Right renal pelvis (tissue), 4 donors: ENCODE measurements around the gene SRPK2. TPM values are rescaled to one million over a fixed set of nuclear protein-coding genes. Genes with fewer than 3 reads are reported as not detected.

Experiments used
- DNase-seq, 4 donors: peaks; one replicate each; pipeline ENCODE4 v3.0.0-alpha.2; 2013; ENCODE audit warnings: low read depth in 4 of 4, low spot score in 3 of 4, missing footprints in 1 of 4
- polyA plus RNA-seq, 4 donors: library from polyadenylated mRNA; unstranded; fragments of 120-200 nt; gene quantifications; one replicate each; pipeline ENCODE4 v1.2.1, GENCODE V29; 2013; ENCODE audit not compliant: insufficient read length in 4 of 4

Gene SRPK2
- polyA plus RNA-seq, 4 donors, result 44.4 to 63.9 (median 59.5) TPM

GRCh38 chr7:105151152-105151551, 237.6 kb downstream of the SRPK2 start:
- DNase-seq, result no peak

DNA sequence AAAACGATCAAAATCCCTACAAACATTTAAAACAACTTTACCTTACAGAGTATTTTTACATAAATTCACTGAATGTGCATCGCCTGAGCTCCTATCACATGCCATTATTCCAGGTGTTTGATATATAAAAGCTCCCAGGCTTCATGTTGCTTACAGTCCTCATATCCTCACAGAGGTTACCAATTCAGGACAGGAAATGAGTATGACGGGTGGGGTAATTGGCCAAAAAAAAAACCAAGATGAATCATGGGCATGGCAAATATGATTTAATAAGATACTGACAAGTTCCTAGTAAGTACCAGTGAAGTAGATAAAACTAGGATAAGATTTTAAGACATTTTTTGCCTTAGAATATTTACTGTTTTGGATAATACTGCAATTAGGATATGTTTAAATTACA, 238.9 kb downstream of the SRPK2 start:
- DNase-seq, result no peak

DNA sequence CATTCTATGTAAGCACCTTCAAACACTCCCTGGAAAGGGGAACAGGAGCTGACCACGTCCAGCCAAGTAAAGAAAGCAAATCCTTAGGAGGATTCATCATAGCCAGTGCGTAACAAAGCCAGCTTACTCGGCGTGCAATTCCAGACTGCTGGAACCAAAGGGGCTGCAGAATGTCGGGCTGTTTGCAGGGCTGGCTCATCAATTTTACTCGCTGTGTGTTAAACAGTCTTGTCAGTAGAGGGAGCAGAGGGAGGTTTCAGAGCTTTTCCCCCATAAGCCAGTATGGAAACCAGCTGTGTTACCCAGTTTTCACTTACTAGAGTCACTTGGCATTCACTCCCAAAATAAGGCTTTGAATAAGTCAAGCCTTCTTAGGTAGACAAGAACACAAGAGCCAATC, 247.7 kb downstream of the SRPK2 start:
- no peak for DNase-seq

DNA sequence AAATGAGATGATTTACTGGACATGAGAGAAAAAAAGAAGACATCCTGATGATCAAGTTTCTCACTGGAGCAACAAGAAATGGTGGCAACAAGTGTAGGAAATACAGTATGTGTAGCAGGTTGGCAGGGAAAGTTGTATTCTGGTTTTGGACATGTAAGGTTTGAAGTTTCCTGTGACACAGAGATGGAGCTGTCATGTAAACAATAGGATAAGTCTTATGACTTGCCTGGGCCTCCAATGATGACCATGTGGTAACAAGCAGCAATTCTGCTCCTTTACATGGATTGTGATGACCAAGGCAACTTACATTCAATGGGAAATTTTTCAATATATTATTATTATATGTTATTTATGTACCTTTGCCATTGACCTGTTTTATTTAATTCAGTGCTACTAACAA, 249.3 kb downstream of the SRPK2 start:
- no peak for DNase-seq

- DNase-seq, result no peak
These were observed 250.8 kb downstream of the SRPK2 start for GRCh38 chr7:105137898-105138297.

DNA sequence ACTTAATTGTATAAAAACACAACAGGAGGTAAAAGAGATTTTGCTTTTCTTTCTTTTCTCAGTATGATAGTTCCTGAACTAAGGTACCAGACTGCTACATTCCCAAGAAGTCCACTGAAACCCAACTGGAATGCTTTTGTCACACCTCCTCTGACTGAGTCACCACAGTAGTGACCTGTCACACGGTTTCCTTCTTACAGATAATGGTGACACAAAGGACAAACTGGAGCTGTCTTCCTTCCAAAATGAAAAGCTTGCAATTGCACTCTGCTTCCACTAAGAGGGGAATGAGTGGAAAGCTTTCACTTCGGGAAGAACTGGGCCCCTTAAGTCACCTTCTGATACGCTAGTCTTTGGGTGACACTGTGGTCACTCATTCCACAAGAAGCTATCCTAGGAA, 252.5 kb downstream of the SRPK2 start:
- no peak for DNase-seq

DNA sequence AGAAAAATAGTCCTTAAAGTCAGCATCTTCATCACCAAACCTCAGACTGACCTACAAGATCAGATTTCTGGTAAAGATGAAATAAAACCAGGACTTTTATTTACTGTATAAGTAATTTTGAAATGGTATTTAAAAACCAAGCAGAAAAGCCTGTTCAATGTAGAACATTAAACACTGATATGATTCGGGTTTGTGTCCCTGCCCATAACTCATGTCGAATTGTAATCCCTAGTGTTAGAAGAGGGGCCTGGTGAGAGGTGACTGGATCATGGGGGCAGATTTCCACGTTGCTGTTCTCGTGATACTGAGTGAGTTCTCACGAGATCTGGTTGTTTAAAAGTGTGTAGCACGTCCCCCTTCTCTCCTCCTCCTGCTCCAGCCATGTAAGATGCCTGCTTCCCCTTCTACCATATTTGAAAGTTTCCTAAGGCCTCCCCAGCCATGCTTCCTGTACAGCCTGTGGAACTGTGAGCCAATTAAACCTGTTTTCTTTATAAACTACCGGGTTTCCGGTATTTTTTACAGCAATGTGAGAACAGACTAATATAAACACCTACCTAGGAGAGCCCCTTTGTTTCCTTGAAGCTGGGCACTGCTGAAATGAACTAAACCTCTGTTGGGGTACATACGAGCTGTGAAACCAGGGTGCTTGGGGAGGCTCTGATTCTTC, 254.6 kb downstream of the SRPK2 start:
- DNase-seq, result no peak

DNA sequence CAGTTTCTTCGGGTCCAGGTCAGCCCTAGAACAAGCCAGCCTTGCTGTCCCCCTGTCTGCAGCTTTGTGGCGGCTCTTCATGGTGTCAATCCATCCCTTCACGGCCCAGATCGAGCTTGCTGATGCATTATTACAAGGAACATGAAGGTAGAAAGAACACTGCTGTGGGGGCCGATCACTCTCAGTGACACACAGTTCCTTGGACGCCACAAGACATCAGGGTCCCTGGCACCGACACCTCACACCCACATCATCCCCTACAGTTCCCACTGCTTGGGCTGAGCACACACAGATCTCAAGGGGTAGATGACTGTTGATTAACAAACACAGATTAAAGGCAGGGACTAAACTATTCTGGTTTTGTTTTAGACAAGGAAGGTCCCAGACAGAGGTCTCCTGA, 255.4 kb downstream of the SRPK2 start:
- no peak for DNase-seq

DNA sequence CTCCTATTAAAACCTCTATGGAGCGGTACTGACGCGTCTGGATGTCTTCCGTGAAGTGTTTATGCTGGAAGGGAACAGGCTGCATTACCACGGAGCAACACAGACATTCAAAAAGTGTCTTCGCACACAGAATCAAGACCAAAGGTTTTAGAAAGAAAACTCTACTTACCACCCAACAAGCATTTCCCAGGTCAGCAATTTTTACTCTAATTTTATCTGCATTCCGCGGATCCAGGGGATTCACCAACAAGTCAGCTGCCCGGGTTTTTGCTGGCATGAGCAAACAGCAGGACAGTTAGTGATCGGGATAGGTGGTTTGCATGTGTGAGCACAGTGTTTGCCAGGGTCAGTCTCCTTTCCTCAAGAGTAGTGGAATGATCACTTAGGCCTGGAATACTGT, 255.9 kb downstream of the SRPK2 start:
- DNase-seq, result no peak

- DNase-seq, result no peak
These were observed 256.4 kb downstream of the SRPK2 start for GRCh38 chr7:105132335-105132734.

DNA sequence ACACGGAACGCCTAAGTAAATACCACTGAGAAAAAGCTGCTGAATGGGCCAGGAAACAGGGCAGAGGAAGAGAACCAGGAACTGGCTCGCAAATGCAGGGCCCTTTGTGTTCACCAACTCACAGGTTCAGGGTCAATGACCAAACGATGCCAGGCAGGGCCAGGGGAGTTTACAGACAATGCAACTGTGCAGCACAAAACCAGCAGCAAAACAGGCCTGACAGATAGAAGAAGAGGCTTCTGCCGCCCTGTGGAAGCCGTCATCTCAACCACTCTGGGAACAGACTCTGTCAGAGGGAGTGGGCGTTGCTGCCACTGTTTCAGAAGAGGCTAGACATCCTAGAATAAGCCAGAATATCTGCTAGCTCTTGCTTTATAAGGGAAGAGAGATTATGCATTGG, 256.8 kb downstream of the SRPK2 start:
- DNase-seq, result no peak

GRCh38 chr7:105131033-105131656, 257.6 kb downstream of the SRPK2 start:
- no peak for DNase-seq

DNA sequence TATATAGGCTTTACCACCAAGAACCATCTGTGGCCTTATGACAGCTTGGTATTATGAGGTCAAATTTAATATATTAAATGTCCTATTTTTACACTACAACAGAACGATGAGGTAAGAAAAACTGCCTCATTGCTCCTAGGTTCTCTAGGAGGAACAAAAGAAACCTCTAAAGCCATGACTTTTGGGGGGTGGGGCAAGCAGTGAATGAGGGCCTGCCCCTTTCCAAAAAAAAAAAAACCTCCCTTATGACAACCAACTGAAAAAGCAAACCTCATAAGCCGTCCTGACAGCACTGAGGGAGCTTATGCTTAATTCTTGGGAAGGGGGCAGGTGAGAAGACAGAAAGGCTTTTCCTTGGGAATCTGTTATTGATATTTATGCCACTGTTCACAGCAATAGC, 258.1 kb downstream of the SRPK2 start:
- DNase-seq, result no peak

DNA sequence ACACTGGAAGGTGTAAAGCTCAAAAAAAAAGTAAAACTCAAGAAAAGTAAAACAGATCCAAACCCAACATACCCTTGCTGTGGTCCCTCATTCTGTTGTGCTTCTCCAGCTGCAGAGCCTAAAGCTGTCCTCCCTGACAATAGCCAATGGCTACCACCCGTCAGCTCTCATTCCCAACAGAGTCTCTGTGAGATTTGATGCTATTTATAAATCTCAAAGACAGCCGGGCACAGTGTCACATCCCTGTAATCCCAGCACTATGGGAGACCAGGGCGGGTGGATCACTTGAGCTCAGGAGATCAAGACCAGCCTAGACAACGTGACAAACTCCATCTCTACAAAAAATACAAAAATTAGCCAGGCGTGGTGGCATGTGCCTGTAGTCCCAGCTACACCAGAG, 258.7 kb downstream of the SRPK2 start:
- DNase-seq, result no peak

DNA sequence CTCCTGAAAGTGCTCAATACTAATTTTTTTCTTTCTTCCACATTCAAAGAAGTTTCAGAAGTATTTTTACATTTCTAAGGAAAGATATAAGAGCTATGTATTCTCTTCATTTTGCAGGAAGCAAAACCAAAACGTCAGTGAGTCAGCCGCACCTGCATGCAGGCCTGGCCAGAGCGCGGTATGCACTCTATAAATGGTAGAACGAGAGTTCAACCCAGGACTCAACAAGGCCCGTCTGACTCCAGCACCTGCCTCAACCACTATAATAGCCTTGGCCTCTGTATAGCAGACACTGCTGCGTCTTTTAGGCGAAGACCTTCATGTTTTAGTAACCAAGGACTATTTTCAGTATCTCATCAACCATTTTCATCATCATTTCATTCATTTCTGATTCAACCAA, 261.5 kb downstream of the SRPK2 start:
- no peak for DNase-seq

- no peak for DNase-seq
These were observed 262.2 kb downstream of the SRPK2 start for GRCh38 chr7:105126436-105126975.

DNA sequence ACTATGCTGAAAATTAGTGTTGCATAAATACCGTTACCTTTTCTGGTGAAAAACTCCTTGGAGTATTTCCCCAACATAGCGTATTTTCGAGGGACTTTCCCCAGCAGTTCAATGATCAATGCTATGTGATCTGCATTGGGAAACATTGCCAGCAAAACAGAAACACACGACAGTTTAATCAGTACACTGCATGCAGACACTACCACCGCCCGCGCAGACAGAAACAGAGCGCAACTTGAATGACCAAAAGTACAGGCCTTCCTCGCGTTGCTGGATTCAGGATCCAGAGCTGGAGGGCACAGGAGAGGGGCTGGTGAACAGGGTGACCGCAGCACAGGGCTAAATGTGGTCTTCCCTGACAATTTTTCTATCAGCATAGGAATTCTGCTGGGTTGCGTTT, 263.0 kb downstream of the SRPK2 start:
- DNase-seq, result no peak

DNA sequence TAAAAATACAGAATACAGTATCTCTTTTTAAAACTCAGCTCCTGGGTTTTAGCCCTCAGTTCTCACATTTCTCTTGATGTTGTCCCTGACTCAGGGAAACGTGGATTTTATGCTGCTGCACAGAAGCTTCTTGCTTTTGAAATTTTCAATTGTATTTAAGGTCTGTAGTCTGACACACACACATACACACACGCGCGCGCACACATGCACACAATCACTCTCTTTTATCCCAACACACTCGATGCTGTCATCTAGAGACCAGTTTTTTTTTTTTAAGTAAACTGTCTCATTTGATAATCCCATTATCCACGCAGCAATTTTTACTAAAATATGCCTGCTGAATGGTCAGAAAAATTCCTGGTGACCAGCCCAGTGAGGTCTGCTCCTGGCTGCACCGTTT, 266.1 kb downstream of the SRPK2 start:
- no peak for DNase-seq

DNA sequence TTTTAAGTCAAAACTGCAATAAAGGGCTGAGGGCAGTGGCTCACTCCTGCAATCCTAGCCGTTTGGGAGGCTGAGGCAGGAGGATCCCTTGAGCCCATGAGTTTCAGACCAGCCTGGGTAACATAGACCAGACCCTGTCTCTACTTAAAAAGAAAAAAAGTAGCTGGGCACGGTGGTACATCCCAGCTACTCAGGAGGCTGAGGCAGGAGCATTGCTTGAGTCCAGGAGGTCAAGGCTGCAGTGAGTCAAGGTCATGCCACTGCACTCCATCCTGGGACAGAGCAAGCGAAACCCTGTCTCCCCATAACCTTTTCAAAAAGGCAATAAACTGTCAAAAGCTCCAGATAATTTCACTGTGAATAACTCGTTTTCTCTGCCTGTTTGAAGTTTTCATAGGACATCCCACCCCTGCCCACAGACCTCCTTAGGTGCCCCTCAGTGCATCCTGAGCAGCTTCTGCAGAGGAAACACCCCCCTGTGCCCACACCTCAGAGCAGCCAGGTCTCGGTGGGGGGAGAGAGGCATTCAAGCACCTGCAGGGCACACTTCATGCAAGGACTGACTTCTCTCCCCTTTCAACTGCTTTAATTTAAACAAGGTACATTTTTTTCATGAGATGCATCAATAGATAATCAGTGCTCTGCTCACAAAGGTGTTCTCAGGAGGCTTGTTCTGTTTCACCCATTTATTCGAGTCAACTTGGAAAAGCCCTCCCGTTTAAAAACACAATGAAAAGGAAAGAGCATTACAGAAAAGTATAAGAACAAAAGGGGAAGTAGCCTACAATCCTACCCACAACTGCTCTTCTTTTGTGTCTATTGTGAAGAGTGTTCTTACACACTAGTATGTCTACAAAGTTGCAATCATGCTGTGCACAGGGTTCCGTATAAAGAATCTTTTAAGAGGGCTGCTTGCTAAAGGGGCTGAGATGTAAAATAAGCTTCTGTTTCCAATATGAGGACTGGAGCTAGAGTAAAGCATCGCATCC, 269.8 kb downstream of the SRPK2 start:
- no peak for DNase-seq

DNA sequence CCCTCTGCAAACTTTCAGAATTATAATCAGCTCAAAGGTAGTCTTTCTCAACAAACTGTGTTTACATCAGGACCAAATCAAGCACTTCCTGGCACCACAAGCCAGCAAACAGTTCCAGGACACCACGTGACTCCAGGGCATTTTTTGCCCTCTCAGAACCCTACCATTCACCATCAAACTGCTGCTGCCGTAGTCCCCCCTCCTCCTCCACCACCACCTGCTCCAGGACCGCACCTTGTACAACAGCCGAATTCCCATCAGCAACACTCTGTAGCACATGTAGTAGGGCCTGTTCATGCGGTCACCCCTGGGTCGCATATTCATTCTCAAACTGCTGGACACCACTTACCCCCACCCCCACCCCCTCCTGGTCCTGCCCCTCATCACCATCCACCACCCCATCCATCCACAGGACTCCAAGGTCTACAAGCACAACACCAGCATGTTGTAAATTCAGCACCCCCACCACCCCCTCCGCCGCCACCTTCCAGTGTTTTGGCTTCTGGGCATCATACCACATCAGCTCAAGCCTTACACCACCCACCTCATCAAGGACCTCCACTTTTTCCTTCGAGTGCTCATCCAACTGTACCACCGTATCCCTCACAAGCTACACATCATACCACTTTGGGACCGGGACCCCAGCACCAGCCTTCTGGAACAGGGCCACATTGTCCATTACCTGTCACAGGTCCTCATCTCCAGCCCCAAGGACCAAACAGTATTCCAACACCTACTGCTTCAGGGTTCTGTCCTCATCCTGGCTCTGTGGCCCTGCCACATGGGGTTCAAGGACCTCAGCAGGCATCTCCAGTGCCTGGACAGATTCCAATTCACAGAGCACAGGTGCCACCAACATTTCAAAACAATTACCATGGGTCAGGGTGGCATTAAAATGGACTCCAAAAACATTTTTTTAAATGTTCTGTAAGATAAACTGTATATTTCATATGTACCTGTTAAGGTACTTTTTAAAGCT, 276.0 kb downstream of the SRPK2 start:
- DNase-seq, result no peak
